ENCODE results near the gene SYDE2. TPM values are rescaled to one million over a fixed set of nuclear protein-coding genes. Genes with fewer than 3 reads are reported as not detected.

Gene SYDE2
- total and polyA plus RNA-seq, 2 experiments from 2014 or later: 5.8 to 20.1 TPM

GRCh38 chr1:85171721-85172120 lies 29.1 kb downstream of the SYDE2 start:
- H3K4me2 ChIP-seq: no peak overlapping the region
- no peaks in the 10 kb centered on the region for H3K27me3 ChIP-seq (ENCODE audit: insufficient read depth)
- no peak for ATAC-seq
- H3K36me3 ChIP-seq (ENCODE audit: insufficient read depth): no peaks in the 10 kb centered on the region
- TF ChIP-seq EZH2 (IDR thresholded peaks at IDR 0.05; ENCODE audit: low read depth, unreplicated experiment): no peak
- TF ChIP-seq REST (IDR thresholded peaks at IDR 0.05; ENCODE audit: unreplicated experiment): no peak
- TF ChIP-seq NANOG (IDR thresholded peaks at IDR 0.05; ENCODE audit: borderline replicate concordance): no peak
- no peak for TF ChIP-seq POLR2AphosphoS5 (IDR thresholded peaks at IDR 0.05; ENCODE audit: low read depth)
- no peaks in the 10 kb centered on the region for H3K9me2 ChIP-seq (ENCODE audit: insufficient read depth)
- no peaks in the 10 kb centered on the region for H3K4me1 ChIP-seq (ENCODE audit: insufficient read depth)
- Mint-ChIP-seq H3K4me1 (no peaks in the 10 kb centered on the region), H3K27ac (no peak overlapping the region), H3K9me3 (no peaks in the 10 kb centered on the region), H3K36me3 (ENCODE audit: low read depth) (no peaks in the 10 kb centered on the region), H3K4me3 (no peak overlapping the region), H3K27me3 (ENCODE audit: insufficient read depth, low read depth, poor library complexity) (no peaks in the 10 kb centered on the region)
- no peaks in the 10 kb centered on the region for H3K79me2 ChIP-seq (replicated peaks; ENCODE audit: insufficient read depth)
- DNase-seq (ENCODE audit: low spot score): no peak
- H3F3A ChIP-seq (replicated peaks; ENCODE audit: low read depth): no peaks in the 10 kb centered on the region
- H3K27ac ChIP-seq (ENCODE audit: low read depth): no peak overlapping the region
- no peaks in the 10 kb centered on the region for H4K20me1 ChIP-seq (replicated peaks; ENCODE audit: insufficient read depth)
- H3K4me3 ChIP-seq: no peak overlapping the region
- H2AFZ ChIP-seq: no peak overlapping the region

- Histone ChIP-seq H3K9me2 (ENCODE audit: insufficient read depth) (no peaks in the 10 kb centered on the region), H3F3A (replicated peaks; ENCODE audit: low read depth) (no peaks in the 10 kb centered on the region), H3K4me2 (no peak overlapping the region), H3K79me2 (replicated peaks; ENCODE audit: insufficient read depth) (no peaks in the 10 kb centered on the region), H2AFZ (no peak overlapping the region), H3K4me3 (no peak overlapping the region), H3K4me1 (ENCODE audit: insufficient read depth) (no peaks in the 10 kb centered on the region), H3K36me3 (ENCODE audit: insufficient read depth) (peaks cover under 1% of the 10 kb centered on the region; the same call in 1 of the 2 replicates), H3K27ac (ENCODE audit: low read depth) (no peak overlapping the region), H3K27me3 (ENCODE audit: insufficient read depth) (no peaks in the 10 kb centered on the region), H4K20me1 (replicated peaks; ENCODE audit: insufficient read depth) (no peaks in the 10 kb centered on the region)
- Mint-ChIP-seq H3K27me3 (ENCODE audit: insufficient read depth, low read depth, poor library complexity) (no peaks in the 10 kb centered on the region), H3K9me3 (no peaks in the 10 kb centered on the region), H3K4me3 (no peak overlapping the region), H3K27ac (no peak overlapping the region), H3K36me3 (ENCODE audit: low read depth) (no peaks in the 10 kb centered on the region), H3K4me1 (no peaks in the 10 kb centered on the region)
- no peak for ATAC-seq
- DNase-seq (ENCODE audit: low spot score): no peak
- no peak for TF ChIP-seq ZNF462 (CRISPR knock-in tag; IDR thresholded peaks at IDR 0.05)
- no peak for TF ChIP-seq STAT1 (IDR thresholded peaks at IDR 0.05; ENCODE audit: unreplicated experiment)
- TF ChIP-seq REST (IDR thresholded peaks at IDR 0.05; ENCODE audit: unreplicated experiment): no peak
- no peak for TF ChIP-seq EZH2 (IDR thresholded peaks at IDR 0.05; ENCODE audit: low read depth, unreplicated experiment)
- no peak for TF ChIP-seq ETS1 (IDR thresholded peaks at IDR 0.05)
- TF ChIP-seq POLR2AphosphoS5 (IDR thresholded peaks at IDR 0.05; ENCODE audit: low read depth): no peak
Observed at GRCh38 chr1:85168884-85169283, 31.9 kb downstream of the SYDE2 start.

All from GM23338 (cell line).